ENCODE measurements around the gene NR2E3.
"Not testable (repeated sequence)": the region's sequence is repeated elsewhere in the genome, so short reads cannot be mapped to it uniquely, and the experiment has no call there.

NR2E3 gene

DNA sequence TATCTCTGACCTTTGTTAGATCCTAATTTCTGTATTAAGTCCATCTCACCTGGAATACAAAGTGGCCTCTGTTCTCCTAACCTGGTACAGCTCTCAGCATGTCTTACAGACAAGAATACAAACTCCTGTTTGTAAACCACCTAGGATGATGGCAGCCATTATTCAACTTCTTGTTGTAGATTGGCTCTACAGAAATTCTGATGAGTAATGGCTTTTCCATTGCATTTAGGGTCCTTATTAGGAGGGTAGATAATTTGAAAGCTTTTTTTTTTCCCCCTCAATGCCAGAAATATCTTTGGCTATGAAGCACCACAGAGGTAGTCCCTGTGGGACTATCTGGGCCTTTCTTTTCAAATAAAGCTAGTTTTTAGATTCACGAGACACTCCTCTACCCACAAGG lies 9.8 kb downstream of the NR2E3 start:
- DNase-seq = no peak

DNA sequence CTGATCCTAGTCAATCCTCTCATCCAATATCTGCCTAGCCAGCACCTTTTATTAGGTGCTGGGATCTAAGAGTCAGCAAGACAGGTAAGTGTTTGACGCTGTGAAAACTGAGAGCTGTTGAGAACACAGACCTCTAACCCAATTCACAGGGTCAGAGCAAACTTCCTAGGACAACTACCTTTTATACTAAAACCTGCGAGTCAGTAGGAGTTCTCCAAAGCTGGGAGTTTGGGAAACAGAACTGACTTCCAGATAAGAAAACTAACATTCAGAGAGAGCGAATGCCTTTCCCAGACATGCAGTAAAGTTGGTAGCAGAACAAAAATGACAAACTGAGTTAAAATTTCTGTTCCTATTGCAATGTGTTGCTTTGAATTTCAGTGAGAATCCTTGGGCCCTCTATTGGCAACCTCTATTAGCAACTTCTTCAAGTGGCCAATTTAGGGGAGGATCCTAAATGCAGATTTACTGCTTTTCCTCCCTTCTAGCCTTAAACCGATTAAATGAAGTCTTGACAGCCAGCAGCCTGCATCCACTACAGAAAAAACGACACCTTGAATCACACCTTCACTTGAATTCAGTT lies 11.3 kb downstream of the NR2E3 start:
- no peak for DNase-seq

DNA sequence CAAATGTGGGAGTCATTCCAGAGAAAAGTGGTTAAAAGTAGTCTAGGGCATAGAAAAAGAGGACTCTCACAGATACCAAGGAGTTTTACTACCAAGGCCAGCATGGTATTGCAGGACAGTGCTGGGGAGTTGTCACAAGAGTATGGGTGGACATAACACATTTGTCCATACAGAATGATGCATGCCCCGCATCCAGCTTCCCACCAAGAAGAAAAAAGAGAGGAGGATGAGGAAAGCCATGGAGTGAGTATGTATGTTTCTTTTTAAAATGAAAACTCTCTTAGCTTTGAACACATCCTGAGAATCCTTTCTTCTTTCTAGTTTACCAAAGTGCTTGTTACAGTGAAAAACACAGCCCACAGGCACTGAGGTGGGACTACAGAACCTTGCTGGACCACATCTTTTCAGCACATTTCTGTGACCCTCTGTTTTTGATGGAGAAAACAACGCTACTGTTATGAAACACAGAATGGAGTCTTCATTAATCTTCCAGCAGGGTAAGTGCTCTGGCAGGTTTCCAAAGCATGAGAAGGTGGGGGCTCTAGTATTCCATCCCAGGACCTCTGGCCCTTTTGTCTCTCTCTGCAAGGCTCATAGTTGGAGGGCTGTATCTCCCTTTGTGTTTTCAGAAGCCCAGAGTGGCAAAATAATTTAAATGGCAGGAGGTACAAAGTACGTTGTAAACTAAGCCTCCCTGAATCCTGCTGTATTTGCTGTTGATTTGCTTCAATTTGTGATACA lies 12.7 kb downstream of the NR2E3 start:
- no peak for DNase-seq

DNA sequence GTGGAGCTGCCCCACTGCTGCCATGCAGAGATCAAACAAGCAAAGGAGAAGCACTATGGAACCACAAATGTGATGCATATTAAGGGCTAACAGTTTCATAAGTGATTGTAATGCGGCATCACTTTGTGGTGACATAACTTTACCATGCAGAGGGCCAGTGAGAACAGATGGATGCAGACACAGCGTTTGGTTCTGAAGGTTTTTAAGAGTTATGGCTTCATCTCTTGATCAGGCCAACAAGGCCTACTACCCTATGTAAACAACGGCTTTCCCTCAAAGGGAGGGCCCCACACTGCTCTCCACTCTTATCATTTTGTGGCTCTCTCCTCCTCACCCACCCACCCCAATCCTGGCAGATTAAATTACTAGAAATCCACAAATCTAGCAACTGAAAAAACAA lies 13.4 kb downstream of the NR2E3 start:
- DNase-seq = no peak

DNA sequence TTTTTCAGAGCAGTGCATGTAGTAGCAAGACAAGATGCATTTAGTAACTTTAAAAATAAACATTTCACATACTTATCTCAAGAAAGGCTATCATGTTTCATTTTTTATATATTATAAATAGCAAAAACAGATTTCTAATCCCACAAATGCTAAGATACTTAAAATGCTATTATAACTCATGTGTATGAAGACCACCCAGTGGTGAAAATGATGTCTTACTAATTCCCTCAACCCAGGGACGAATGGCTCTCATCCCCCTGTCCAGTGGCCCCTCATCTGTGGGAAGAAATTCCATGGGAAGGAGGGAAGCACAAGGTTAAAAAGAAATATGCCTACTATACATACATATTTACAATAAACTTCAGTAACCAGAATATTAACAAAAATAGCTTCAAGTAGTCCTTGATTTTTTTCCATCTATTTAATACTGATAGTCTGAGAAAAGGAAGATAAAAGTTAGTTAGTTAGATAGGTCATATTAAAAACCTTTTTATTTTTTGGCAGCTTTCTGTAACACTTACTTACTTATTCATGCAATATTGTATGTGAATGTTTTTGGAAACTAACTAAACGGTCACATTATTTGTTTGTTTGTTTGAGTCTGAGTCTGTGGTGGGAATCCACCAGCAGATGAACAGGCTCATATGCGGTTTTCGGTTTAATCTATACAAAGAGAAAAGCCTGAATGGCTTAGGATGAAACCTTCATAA lies 14.8 kb downstream of the NR2E3 start:
- DNase-seq = no peak

DNA sequence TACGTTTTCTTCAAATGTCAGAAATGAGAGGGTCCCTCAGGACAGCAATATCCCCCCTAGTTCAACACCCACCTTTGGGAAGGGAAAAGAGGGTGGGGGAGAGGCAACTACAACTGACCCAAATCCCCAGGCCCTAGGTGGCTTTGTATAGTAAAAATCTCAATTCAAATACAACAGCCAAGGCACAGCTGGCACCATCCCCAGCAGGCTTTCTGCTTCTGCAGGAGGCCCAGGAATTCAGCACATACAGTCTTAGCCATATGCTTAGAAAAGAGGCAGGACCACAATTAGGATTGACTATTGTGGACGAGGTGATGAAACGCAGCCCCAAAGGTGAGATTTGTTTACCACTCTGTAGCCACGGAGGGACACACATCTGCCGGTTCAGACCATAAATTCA lies 15.8 kb downstream of the NR2E3 start:
- DNase-seq = no peak

DNA sequence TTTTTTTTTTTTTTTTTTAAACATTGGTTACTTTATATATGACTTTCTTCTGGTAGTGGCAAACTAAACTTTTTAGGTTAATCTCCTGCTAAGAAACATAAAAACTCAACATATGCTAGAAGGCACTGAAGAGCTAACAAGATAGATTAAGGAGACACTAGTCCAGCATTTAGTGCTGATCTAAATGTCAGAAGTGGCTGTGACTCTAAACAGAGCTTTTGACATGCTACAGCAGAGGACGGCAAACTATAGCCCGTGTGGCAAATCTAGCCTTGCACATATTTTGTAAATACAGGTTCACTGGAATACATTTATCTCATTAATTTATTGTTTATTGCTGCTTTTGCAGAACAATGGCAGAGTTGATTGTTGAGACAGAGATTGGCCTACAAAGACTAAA lies 20.6 kb downstream of the NR2E3 start:
- DNase-seq = no peak

DNA sequence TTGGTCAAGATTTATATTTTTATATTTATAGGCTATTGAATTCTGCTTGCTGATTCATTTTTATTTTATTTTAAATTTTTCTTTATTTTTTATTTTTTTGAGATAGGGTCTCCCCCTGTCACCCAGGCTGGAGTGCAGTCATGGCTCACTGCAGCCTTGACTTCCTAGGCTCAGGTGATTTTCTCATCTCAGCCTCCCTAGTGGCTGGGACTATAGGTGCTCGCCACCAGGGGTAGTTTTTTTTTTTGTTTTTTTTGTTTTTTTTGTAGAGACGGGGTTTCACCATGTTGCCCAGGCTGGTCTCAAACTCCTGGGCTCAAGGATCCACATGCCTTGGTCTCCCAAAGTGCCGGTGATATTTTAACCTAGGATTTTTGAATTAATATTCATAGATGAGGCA lies 31.2 kb downstream of the NR2E3 start:
- DNase-seq = no peak

DNA sequence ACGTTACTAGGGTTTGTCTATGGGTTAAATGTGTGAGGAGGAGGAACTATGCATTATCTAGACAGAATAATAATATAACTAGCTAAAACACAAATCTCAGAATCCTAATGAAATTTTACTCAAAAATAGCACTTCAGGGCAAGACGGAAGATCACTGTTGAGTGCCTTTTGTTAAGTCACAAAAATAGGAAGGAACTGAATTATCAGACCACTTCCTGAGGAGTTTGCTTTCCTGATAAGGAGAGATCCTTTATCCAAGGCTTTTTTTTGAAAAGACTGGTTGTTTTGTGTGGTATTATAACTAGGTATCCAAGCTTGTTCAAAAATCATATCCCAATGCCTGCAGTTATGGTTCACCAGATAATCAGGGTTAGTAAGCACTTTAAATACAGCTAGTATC lies 34.6 kb downstream of the NR2E3 start:
- DNase-seq = no peak

DNA sequence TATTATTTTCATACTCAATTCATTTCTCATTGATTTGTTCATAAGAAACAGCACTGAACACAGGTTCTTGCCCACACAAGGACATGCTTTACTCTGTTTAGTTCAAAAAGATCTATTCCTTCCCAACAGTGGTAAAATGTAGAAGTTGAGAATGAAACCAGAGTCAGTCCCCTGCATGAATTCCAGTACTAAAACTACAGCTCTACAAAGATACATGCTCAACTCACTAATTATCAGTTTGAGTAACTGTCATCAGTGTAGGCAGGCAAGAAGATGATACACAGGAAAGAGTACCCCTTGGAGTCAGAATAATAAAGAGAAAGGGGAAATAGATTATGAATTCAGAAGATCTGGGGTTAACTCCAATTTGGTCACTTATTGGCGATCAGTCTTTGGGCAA lies 43.2 kb downstream of the NR2E3 start:
- DNase-seq = no peak

DNA sequence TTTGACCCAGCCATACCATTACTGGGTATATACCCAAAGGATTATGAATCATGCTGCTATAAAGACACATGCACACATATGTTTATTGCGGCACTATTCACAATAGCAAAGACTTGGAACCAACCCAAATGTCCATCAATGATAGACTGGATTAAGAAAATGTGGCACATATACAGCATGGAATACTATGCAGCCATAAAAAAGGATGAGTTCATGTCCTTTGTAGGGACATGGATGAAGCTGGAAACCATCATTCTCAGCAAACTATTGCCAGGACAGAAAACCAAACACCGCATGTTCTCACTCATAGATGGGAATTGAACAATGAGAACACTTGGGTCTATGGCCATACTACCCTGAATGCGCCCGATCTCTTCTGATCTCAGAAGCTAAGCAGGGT lies 47.9 kb downstream of the NR2E3 start:
- not testable (repeated sequence) for DNase-seq

Measured in NK-92 treated with Interleukin-12 subunit alpha and Interleukin-12 subunit beta, amount 100 ng/mL, for 24 hours (cell line).